ENCODE measurements around the gene DNAJB13.

DNA sequence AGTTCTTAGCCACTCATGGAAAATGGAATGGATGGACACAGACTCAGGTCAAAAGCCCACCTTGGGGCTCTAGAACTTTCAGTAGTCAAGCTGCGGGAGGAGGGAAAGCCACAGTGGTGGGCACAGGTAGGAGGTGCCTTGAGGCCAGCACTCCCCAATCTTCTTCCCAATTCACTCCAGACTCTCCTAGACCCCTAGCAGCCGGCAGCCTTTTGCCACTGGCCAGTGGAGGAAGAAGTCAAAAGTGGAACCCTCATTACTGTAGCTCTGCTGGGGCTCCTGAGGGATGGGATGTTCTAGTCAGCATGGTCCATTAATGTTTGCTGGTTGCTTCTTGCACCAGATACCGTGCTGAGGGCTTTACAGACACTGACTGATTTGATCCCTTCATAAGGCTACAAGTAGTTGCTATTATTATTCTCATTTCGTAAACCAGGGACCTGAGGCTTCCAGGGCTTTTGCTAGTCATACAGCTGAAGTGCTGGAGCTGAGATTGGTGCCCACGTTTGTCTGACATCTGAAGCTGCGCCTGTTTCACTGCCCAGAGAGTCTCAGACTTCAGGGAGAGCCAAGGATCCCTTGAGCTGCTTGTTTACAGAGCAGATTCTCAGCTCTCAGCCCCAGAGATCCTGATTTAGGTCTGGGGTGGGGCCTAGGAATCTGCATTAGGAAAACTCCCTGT lies 57.0 kb downstream of the DNAJB13 start:
- TF ChIP-seq, protein P1, sequence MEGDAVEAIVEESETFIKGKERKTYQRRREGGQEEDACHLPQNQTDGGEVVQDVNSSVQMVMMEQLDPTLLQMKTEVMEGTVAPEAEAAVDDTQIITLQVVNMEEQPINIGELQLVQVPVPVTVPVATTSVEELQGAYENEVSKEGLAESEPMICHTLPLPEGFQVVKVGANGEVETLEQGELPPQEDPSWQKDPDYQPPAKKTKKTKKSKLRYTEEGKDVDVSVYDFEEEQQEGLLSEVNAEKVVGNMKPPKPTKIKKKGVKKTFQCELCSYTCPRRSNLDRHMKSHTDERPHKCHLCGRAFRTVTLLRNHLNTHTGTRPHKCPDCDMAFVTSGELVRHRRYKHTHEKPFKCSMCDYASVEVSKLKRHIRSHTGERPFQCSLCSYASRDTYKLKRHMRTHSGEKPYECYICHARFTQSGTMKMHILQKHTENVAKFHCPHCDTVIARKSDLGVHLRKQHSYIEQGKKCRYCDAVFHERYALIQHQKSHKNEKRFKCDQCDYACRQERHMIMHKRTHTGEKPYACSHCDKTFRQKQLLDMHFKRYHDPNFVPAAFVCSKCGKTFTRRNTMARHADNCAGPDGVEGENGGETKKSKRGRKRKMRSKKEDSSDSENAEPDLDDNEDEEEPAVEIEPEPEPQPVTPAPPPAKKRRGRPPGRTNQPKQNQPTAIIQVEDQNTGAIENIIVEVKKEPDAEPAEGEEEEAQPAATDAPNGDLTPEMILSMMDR (IDR thresholded peaks at IDR 0.05), result no peak
- no peak for TF ChIP-seq EP300 (IDR thresholded peaks at IDR 0.05)
